Thyroid gland (tissue), 4 donors: ENCODE data around the gene PIP.

Source experiments
- POLR2A ChIP-seq, 2 donors: fragments of 450-650 bp; IDR thresholded peaks; one replicate each; pipeline ENCODE4 v1.6.1; 2017; ENCODE audit warnings: antibody characterized with exemption in 2 of 2, mild to moderate bottlenecking in 2 of 2, moderate library complexity in 1 of 2
- TF ChIP-seq, protein P1 (sequence below), 6 experiments: fragments of 200-600 bp in 3 of 6; fragments of 450-650 bp in 3 of 6; sonication (generic) in 3 of 6; IDR thresholded peaks; one replicate each; pipeline ENCODE4 v1.5.1; 2016 to 2019; ENCODE audit warnings: antibody characterized with exemption in 6 of 6, mild to moderate bottlenecking in 2 of 6, inconsistent platforms in 1 of 6, moderate library complexity in 1 of 6

DNA sequence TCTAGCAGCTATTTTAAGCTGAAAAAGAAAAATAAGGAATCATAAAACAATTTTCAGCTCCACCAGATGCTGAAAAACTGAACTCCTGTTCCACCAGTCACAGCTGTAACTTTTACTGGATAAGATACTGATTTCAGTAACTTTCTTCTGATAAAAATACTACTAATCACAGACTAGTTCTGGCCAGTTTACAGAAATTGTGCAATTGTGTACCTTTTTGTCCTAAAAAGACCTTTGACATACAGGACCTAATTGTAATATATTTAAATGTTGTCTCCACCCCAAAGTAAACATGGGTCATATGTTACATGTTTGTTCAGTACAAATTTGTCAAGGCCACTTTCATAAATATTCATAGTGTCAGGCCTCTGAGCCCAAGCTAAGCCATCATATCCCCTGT is 27.1 kb upstream of the PIP start:
- TF ChIP-seq, protein P1, sequence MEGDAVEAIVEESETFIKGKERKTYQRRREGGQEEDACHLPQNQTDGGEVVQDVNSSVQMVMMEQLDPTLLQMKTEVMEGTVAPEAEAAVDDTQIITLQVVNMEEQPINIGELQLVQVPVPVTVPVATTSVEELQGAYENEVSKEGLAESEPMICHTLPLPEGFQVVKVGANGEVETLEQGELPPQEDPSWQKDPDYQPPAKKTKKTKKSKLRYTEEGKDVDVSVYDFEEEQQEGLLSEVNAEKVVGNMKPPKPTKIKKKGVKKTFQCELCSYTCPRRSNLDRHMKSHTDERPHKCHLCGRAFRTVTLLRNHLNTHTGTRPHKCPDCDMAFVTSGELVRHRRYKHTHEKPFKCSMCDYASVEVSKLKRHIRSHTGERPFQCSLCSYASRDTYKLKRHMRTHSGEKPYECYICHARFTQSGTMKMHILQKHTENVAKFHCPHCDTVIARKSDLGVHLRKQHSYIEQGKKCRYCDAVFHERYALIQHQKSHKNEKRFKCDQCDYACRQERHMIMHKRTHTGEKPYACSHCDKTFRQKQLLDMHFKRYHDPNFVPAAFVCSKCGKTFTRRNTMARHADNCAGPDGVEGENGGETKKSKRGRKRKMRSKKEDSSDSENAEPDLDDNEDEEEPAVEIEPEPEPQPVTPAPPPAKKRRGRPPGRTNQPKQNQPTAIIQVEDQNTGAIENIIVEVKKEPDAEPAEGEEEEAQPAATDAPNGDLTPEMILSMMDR (IDR thresholded peaks at IDR 0.05): no peak
- TF ChIP-seq POLR2A (IDR thresholded peaks at IDR 0.05): no peak
